ENCODE results near the gene CUX1. TPM values are rescaled to one million over a fixed set of nuclear protein-coding genes. Genes with fewer than 3 reads are reported as not detected.

The CUX1 gene
- total RNA-seq, 2 experiments from 2014 or later: 20.2 to 20.4 TPM

GRCh38 chr7:101996876-101997275 is 179.4 kb downstream of the CUX1 start:
- Mint-ChIP-seq H3K36me3 (ENCODE audit: low read depth) (no peaks in the 10 kb centered on the region), H3K4me1 (ENCODE audit: low read depth) (no peaks in the 10 kb centered on the region), H3K4me3 (no peak overlapping the region), H3K27ac (no peak overlapping the region), H3K9me3 (no peaks in the 10 kb centered on the region), H3K27me3 (no peaks in the 10 kb centered on the region)
- DNase-seq: no peak
- intact Hi-C loops (cut with micrococcal nuclease): no loop called here
- ATAC-seq: no peak
- no peak for TF ChIP-seq CTCF (IDR thresholded peaks at IDR 0.05)
- POLR2A ChIA-PET: no interaction called here
- CTCF ChIA-PET: no interaction called here

GRCh38 chr7:101998029-101998905 is 180.8 kb downstream of the CUX1 start:
- Mint-ChIP-seq H3K4me3 (no peak overlapping the region), H3K9me3 (no peaks in the 10 kb centered on the region), H3K36me3 (ENCODE audit: low read depth) (no peaks in the 10 kb centered on the region), H3K4me1 (ENCODE audit: low read depth) (no peaks in the 10 kb centered on the region), H3K27me3 (no peaks in the 10 kb centered on the region), H3K27ac (no peak overlapping the region)
- intact Hi-C loops (cut with micrococcal nuclease): no loop called here
- TF ChIP-seq CTCF (IDR thresholded peaks at IDR 0.05): no peak
- ChIA-PET POLR2A (no interaction called here), CTCF (no interaction called here)
- ATAC-seq (no peak), DNase-seq (no peak)

- Mint-ChIP-seq H3K36me3 (ENCODE audit: low read depth) (no peaks in the 10 kb centered on the region), H3K4me3 (no peak overlapping the region), H3K27me3 (no peaks in the 10 kb centered on the region), H3K4me1 (ENCODE audit: low read depth) (no peaks in the 10 kb centered on the region), H3K9me3 (no peaks in the 10 kb centered on the region), H3K27ac (no peak overlapping the region)
- no peak for TF ChIP-seq CTCF (IDR thresholded peaks at IDR 0.05)
- ChIA-PET POLR2A (no interaction called here), CTCF (no interaction called here)
- no peak for DNase-seq
- intact Hi-C loops (cut with micrococcal nuclease): no loop called here
- no peak for ATAC-seq
These were observed 181.4 kb downstream of the CUX1 start for GRCh38 chr7:101998906-101999240.

GRCh38 chr7:101999393-101999792 is 182.0 kb downstream of the CUX1 start:
- DNase-seq (no peak), ATAC-seq (no peak)
- intact Hi-C loops (cut with micrococcal nuclease): no loop called here
- no peak overlapping the region for H3K27ac Mint-ChIP-seq
- H3K27me3 Mint-ChIP-seq: no peaks in the 10 kb centered on the region
- ChIA-PET POLR2A (no interaction called here), CTCF (no interaction called here)
- H3K36me3 Mint-ChIP-seq (ENCODE audit: low read depth): no peaks in the 10 kb centered on the region
- no peak overlapping the region for H3K4me3 Mint-ChIP-seq
- no peak for TF ChIP-seq CTCF (IDR thresholded peaks at IDR 0.05)
- H3K4me1 Mint-ChIP-seq (ENCODE audit: low read depth): no peaks in the 10 kb centered on the region
- H3K9me3 Mint-ChIP-seq: no peaks in the 10 kb centered on the region

GRCh38 chr7:102000123-102000522 is 182.7 kb downstream of the CUX1 start:
- no peaks in the 10 kb centered on the region for H3K27me3 Mint-ChIP-seq
- ATAC-seq (no peak), DNase-seq (no peak)
- TF ChIP-seq CTCF (IDR thresholded peaks at IDR 0.05): no peak
- H3K4me3 Mint-ChIP-seq: no peak overlapping the region
- no peaks in the 10 kb centered on the region for H3K36me3 Mint-ChIP-seq (ENCODE audit: low read depth)
- POLR2A ChIA-PET: no interaction called here
- CTCF ChIA-PET: no interaction called here
- intact Hi-C loops (cut with micrococcal nuclease): no loop called here
- H3K27ac Mint-ChIP-seq: no peak overlapping the region
- H3K4me1 Mint-ChIP-seq (ENCODE audit: low read depth): no peaks in the 10 kb centered on the region
- H3K9me3 Mint-ChIP-seq: no peaks in the 10 kb centered on the region

Measured in activated CD8-positive, alpha-beta T cell treated with anti-CD3 and anti-CD28 coated beads for 36 hours (primary cell).